GM10248 (cell line): ENCODE results near the gene ALS2.

Source experiments
- CTCF ChIA-PET: fragments of 300-600 bp; sonication (Branson Sonifier 250); formaldehyde crosslinking; extraction: SDS; loops from one replicate; lab custom pipeline; 2021; ENCODE audit warnings: antibody characterized with exemption; lab: Yijun Ruan, JAX
- POLR2A ChIA-PET: fragments of 350-650 bp; sonication (Branson Sonifier 250); formaldehyde crosslinking; extraction: SDS; loops from one replicate; lab custom pipeline; 2020; ENCODE audit warnings: antibody characterized with exemption; lab: Yijun Ruan, JAX
- DNase-seq: peaks from one replicate; pipeline ENCODE4 v3.0.0; 2012; ENCODE audit errors: extremely low spot score
- TF ChIP-seq, protein P1 (sequence below): IDR thresholded peaks from 2 replicates; pipeline ENCODE4 v1.5.1; 2012; ENCODE audit warnings: mild to moderate bottlenecking, low read depth; ENCODE audit errors: extremely low read depth, missing control alignments, control extremely low read depth

ALS2 gene

DNA sequence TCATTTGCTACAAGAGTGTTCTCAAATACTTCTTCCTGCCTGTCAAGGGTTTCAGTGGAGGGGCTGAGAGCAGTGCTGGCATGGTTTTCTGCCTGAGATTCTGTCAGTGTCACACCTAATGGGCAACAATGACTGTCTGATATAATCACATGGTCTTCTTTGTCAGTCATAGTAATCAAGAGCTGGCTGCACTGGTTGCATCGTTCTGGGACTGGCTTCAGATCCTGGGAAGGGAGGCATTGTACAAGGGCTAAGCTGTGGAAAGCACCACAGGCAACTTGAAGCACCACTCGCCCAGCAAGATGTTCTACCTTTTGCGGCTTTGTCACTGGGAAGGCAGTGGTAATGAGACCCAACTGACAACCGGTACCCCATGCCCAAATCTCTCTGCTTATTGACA is 19.6 kb downstream of the ALS2 start:
- ChIA-PET POLR2A (no interaction called here), CTCF (interaction anchor here (1.0 kb wide), 1 partner anchor 20 kb away, joined by 4 read pairs; no protein-coding TSS in a partner anchor)
- no peak for DNase-seq
- TF ChIP-seq, protein P1, sequence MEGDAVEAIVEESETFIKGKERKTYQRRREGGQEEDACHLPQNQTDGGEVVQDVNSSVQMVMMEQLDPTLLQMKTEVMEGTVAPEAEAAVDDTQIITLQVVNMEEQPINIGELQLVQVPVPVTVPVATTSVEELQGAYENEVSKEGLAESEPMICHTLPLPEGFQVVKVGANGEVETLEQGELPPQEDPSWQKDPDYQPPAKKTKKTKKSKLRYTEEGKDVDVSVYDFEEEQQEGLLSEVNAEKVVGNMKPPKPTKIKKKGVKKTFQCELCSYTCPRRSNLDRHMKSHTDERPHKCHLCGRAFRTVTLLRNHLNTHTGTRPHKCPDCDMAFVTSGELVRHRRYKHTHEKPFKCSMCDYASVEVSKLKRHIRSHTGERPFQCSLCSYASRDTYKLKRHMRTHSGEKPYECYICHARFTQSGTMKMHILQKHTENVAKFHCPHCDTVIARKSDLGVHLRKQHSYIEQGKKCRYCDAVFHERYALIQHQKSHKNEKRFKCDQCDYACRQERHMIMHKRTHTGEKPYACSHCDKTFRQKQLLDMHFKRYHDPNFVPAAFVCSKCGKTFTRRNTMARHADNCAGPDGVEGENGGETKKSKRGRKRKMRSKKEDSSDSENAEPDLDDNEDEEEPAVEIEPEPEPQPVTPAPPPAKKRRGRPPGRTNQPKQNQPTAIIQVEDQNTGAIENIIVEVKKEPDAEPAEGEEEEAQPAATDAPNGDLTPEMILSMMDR, result no peak

DNA sequence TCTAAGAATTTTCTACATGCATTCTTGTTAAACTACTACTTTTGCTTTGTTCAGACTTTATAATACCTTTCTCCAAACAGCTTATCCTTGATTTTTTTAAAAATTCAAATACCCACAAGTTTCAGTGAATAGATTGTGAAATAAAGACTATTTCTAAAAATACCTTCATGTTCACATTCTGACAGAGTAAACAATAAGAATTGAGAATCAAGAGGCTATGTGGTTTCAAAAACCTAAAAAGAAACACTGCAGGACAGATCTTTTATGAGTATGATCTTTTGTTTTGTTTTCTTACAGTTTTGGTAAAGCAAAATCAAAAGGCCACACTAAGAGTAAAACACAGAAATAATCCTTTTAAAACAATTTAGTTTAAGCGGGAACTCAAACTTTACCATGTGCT is 21.2 kb downstream of the ALS2 start:
- ChIA-PET CTCF (interaction anchor here (1.1 to 3.7 kb wide), 2 partner anchors 9 to 17 kb away, joined by 3 to 12 read pairs; no protein-coding TSS in a partner anchor), POLR2A (no interaction called here)
- DNase-seq, result no peak
- TF ChIP-seq, protein P1, result no peak

DNA sequence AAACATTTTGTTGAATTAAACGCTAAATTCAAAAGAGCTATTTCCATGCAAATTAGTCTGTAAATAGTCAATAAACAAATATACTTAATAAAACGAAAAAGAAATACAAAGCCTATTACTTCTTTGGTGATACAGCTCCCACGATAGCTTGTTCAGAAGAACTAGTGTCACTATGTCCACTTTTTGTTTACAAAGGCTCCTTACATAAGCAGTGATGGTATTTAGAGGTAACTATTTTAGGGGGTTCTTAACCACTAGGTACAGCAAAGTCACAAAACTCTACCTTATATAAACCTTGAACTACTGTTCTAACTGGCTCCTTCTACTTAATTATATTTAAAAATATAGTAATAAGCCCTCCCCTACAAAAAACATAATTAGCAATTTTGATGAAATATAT is 21.9 kb downstream of the ALS2 start:
- CTCF ChIA-PET, result interaction anchor here (1.1 to 3.7 kb wide), 4 partner anchors 10 to 485 kb away, joined by 3 to 12 read pairs (median 4); no protein-coding TSS in a partner anchor
- DNase-seq, result no peak
- TF ChIP-seq, protein P1, result no peak
- POLR2A ChIA-PET, result no interaction called here

DNA sequence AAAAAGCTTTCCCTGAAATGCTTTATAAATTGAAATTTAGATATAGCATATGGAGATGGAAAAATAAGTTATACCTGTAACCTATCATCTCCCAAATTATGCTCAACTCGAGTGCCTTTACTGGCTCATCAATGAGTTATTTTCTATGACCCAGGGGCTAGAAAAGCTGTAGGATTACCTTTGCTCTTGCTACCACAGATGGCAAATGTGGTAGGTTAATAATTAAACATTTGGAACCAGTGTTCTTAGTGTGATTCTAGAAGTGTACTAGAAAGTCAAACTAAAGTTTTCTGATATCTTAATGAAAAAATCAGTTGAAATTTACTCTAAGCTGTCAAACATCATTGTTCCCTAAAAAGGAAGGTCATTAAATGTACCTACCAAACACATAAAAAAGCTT is 22.5 kb downstream of the ALS2 start:
- TF ChIP-seq, protein P1, result no peak
- ChIA-PET CTCF (interaction anchor here (1.0 to 3.7 kb wide), 4 partner anchors 10 to 486 kb away, joined by 3 to 12 read pairs (median 4); no protein-coding TSS in a partner anchor), POLR2A (no interaction called here)
- DNase-seq, result no peak

DNA sequence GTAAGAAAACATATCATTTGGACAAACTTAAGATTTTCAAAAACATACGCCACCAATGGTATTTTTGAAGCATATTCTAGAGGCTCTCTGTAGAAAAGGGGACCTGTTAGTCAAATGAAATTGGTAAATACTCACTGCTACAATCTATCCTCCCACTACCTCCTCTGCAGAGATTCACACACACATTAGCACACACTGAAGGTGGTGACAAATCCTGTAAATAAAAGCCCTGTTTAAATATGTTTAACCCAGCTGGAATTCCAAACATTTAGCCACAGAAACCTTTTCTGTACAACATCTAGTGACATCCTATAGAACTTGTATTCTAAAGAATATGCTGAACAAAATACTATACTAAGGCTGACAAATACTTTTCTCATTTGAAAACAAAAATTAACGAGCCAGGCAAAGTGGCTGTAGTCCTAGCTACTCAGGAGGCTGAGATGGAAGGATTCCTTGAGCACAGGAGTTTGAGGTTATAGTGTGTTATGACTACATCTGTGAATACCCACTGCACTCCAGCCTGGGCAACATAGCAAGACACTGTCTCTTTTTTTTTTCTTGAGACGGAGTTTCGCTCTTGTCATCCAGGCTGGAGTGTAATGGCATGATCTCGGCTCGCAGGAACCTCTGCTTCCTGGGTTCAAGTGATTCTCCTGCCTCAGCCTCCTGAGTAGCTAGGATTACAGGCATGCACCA is 25.9 kb downstream of the ALS2 start:
- CTCF ChIA-PET, result interaction anchor here (0.9 to 1.1 kb wide), 3 partner anchors 9 to 18 kb away, joined by 3 to 4 read pairs (median 4); no protein-coding TSS in a partner anchor
- TF ChIP-seq, protein P1, result no peak
- POLR2A ChIA-PET, result no interaction called here
- no peak for DNase-seq

DNA sequence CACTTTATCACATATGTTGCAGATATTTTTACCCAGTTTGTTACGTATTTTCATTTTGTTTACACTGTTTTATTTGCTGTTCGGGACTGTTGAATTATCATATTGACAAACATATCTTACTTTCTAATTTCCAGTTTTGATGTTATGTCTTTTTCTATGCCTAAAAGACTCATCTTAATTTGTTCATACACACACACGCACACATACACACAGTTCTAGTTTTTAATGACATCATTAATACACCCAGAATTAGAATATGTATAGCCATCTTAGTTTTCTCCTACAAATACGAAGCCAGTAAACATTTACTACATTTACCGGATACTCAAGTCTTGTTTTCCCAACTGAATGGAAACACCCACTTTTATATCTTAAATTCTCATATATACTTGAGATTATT is 29.2 kb downstream of the ALS2 start:
- DNase-seq, result no peak
- TF ChIP-seq, protein P1, result no peak
- CTCF ChIA-PET, result no interaction called here
- POLR2A ChIA-PET, result no interaction called here
